SK-N-SH treated with all-trans-retinoic acid at 6 μM for 48 hours (cell line): Measurements from ENCODE around the gene C12orf42.

Experiments used
- ATAC-seq: fragments of 200-7000 bp; cut with Tn5 transposase; 3 replicates; pipeline ENCODE4 v1.9.1; 2020; ENCODE audit warnings: mild to moderate bottlenecking, moderate library complexity
- ARNTL ChIP-seq: fragments of 450-650 bp; formaldehyde crosslinking; IDR thresholded peaks from 2 replicates; pipeline ENCODE4 v1.5.0; 2020; ENCODE audit warnings: low read depth, mild to moderate bottlenecking, moderate library complexity, borderline replicate concordance
- BACH2 ChIP-seq: fragments of 250-450 bp; sonication (Bioruptor Pico); IDR thresholded peaks from 2 replicates; pipeline ENCODE4 v1.9.0; 2021; ENCODE audit warnings: mild to moderate bottlenecking, borderline replicate concordance
- CSDC2 ChIP-seq: fragments of 250-450 bp; sonication (Bioruptor Pico); IDR thresholded peaks from 2 replicates; pipeline ENCODE4 v1.5.0; 2020; ENCODE audit warnings: mild to moderate bottlenecking, moderate library complexity
- CSRNP3 ChIP-seq: fragments of 250-450 bp; sonication (Bioruptor Pico); IDR thresholded peaks from 2 replicates; pipeline ENCODE4 v1.5.1; 2021; ENCODE audit warnings: mild to moderate bottlenecking, moderate library complexity
- ESRRG ChIP-seq: fragments of 250-450 bp; sonication (Bioruptor Pico); IDR thresholded peaks from 2 replicates; pipeline ENCODE4 v1.6.1; 2021; ENCODE audit warnings: mild to moderate bottlenecking
- GLIS3 ChIP-seq: fragments of 250-450 bp; sonication (Bioruptor Pico); IDR thresholded peaks from 2 replicates; pipeline ENCODE4 v1.5.0; 2020; ENCODE audit warnings: mild to moderate bottlenecking, moderate library complexity
- ISL1 ChIP-seq: fragments of 250-450 bp; sonication (Bioruptor Pico); IDR thresholded peaks from 2 replicates; pipeline ENCODE4 v2.1.2; 2022; ENCODE audit warnings: mild to moderate bottlenecking, moderate library complexity
- OSR1 ChIP-seq: fragments of 250-450 bp; sonication (Bioruptor Pico); IDR thresholded peaks from 2 replicates; pipeline ENCODE4 v1.8.0; 2022; ENCODE audit warnings: moderate library complexity, mild to moderate bottlenecking, inconsistent platforms
- POU6F1 ChIP-seq: fragments of 250-450 bp; sonication (Bioruptor Pico); IDR thresholded peaks from 2 replicates; pipeline ENCODE4 v1.8.0; 2021; ENCODE audit warnings: low read depth, mild to moderate bottlenecking, moderate library complexity, borderline replicate concordance
- PPARA ChIP-seq: fragments of 250-450 bp; sonication (Bioruptor Pico); IDR thresholded peaks from 2 replicates; pipeline ENCODE4 v1.5.0; 2020; ENCODE audit warnings: mild to moderate bottlenecking, borderline replicate concordance
- RARB ChIP-seq: fragments of 250-450 bp; sonication (Bioruptor Pico); IDR thresholded peaks from 2 replicates; pipeline ENCODE4 v1.8.0; 2021; ENCODE audit warnings: mild to moderate bottlenecking, moderate library complexity
- SNAI2 ChIP-seq: fragments of 250-450 bp; sonication (Bioruptor Pico); IDR thresholded peaks from 2 replicates; pipeline ENCODE4 v1.5.0; 2020; ENCODE audit warnings: mild to moderate bottlenecking, moderate library complexity
- TCF4 ChIP-seq: fragments of 250-450 bp; sonication (Bioruptor Pico); IDR thresholded peaks from 2 replicates; pipeline ENCODE4 v1.8.0; 2021; ENCODE audit warnings: mild to moderate bottlenecking, moderate library complexity, borderline replicate concordance
- TOX ChIP-seq: fragments of 250-450 bp; sonication (Bioruptor Pico); IDR thresholded peaks from 2 replicates; pipeline ENCODE4 v1.8.0; 2021; ENCODE audit warnings: mild to moderate bottlenecking, moderate library complexity, borderline replicate concordance
- TSHZ2 ChIP-seq: fragments of 250-450 bp; sonication (Bioruptor Pico); IDR thresholded peaks from 2 replicates; pipeline ENCODE4 v1.5.0; 2020; ENCODE audit warnings: mild to moderate bottlenecking, moderate library complexity
- ZC3H10 ChIP-seq: fragments of 250-450 bp; sonication (Bioruptor Pico); IDR thresholded peaks from 2 replicates; pipeline ENCODE4 v1.5.1; 2021; ENCODE audit warnings: mild to moderate bottlenecking, moderate library complexity
- ZFP3 ChIP-seq: fragments of 250-450 bp; sonication (Bioruptor Pico); IDR thresholded peaks from 2 replicates; pipeline ENCODE4 v1.5.0; 2020; ENCODE audit warnings: mild to moderate bottlenecking, moderate library complexity
- ZFP30 ChIP-seq: fragments of 450-650 bp; formaldehyde crosslinking; IDR thresholded peaks from 2 replicates; pipeline ENCODE4 v1.5.0; 2022; ENCODE audit warnings: mild to moderate bottlenecking, moderate library complexity
- ZNF565 ChIP-seq: fragments of 450-650 bp; formaldehyde crosslinking; conservative IDR thresholded peaks from 2 replicates; pipeline ENCODE4 v1.5.0; 2020; ENCODE audit warnings: low read depth, mild to moderate bottlenecking, moderate library complexity
- ZNF70 ChIP-seq: fragments of 450-650 bp; formaldehyde crosslinking; IDR thresholded peaks from 2 replicates; pipeline ENCODE4 v1.5.0; 2020; ENCODE audit warnings: mild to moderate bottlenecking, moderate library complexity
- ZNF8 ChIP-seq: fragments of 450-650 bp; formaldehyde crosslinking; IDR thresholded peaks from 2 replicates; pipeline ENCODE4 v1.5.0; 2020; ENCODE audit warnings: mild to moderate bottlenecking, moderate library complexity
- TF ChIP-seq, protein P1 (sequence below): fragments of 250-450 bp; sonication (Bioruptor Pico); IDR thresholded peaks from 2 replicates; pipeline ENCODE4 v1.5.1; 2020; ENCODE audit warnings: low read depth, mild to moderate bottlenecking, moderate library complexity

C12orf42 gene

DNA sequence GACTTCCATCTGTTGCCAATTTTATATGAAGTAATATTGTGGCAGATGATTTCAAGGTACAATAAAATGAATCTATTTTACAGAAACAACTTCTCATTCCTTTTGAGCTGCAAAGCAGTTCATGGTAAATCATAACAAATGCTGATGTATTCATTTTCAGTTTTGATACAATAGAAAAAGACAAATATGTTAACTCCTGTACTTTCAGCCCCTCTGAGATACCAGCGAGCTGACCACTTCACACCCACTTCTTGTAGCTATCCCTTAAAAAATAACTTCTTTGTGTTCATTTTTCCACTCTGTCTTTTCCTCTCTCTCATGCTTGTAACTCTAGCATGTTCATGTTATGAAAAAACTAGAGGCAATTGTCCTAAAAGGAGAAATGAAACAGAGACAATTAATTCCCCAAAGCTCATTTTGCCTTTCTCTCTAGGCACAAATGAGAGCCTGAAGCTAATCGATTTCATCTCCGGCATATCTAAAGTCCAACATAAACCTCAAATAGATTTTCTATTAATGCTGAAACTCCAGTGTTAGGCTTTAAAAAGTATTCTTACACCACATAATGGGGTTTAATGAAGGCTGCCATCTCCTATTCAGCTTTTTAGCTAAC, 182.9 kb downstream of the C12orf42 start:
- no peak for ATAC-seq
- TF ChIP-seq ESRRG (CRISPR knock-in tag), result no peak
- TF ChIP-seq GLIS3 (CRISPR knock-in tag), result no peak
- no peak for TF ChIP-seq PPARA
- no peak for TF ChIP-seq POU6F1 (CRISPR knock-in tag)
- TF ChIP-seq TCF4 (CRISPR knock-in tag), result no peak
- TF ChIP-seq ZNF565, result no peak
- TF ChIP-seq ARNTL (CRISPR knock-in tag), result no peak
- TF ChIP-seq CSRNP3, result no peak
- TF ChIP-seq ZFP3 (CRISPR knock-in tag), result no peak
- no peak for TF ChIP-seq TSHZ2
- no peak for TF ChIP-seq CSDC2 (CRISPR knock-in tag)
- no peak for TF ChIP-seq RARB (CRISPR knock-in tag)
- no peak for TF ChIP-seq SNAI2 (CRISPR knock-in tag)
- no peak for TF ChIP-seq ZFP30
- no peak for TF ChIP-seq OSR1 (CRISPR knock-in tag)
- no peak for TF ChIP-seq ISL1
- no peak for TF ChIP-seq ZNF70
- no peak for TF ChIP-seq ZNF8 (CRISPR knock-in tag)
- TF ChIP-seq, protein P1, sequence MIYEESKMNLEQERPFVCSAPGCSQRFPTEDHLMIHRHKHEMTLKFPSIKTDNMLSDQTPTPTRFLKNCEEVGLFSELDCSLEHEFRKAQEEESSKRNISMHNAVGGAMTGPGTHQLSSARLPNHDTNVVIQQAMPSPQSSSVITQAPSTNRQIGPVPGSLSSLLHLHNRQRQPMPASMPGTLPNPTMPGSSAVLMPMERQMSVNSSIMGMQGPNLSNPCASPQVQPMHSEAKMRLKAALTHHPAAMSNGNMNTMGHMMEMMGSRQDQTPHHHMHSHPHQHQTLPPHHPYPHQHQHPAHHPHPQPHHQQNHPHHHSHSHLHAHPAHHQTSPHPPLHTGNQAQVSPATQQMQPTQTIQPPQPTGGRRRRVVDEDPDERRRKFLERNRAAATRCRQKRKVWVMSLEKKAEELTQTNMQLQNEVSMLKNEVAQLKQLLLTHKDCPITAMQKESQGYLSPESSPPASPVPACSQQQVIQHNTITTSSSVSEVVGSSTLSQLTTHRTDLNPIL (CRISPR knock-in tag), result no peak

DNA sequence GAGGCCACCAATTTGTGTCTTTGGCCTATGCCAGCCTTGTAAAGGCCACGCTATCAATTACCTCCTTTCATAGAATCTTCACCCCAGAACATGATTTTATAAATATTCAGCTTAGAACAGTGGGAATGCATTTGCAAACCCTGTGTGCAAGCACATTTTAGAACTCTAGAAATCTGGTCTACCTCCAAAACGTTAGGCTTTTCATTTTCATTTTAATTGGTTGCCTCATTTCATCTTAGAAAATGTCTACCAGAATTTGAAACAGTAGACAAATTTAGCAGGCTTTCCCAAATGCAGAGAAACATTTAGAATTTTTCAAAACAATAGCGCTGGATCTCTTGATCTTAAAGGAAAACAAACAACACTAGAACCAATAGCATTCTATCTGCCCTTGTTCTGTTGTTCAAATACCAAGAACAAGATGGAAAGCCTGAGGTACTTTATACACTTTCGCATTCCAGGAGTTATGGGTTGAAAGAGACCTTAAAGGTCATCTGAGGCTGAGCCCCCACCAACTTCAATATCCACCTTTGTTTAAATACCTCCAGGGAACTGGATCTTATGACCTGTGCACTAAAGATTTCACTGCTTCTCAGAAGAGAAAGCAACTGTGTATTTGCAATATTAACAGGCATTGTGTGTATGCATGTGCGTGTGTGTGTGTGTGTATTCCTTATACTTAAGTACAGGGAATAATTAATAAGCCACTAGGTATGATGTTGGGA, 185.1 kb downstream of the C12orf42 start:
- no peak for ATAC-seq
- TF ChIP-seq ISL1 (no peak), RARB (CRISPR knock-in tag) (no peak), ZNF565 (no peak), ZC3H10 (CRISPR knock-in tag) (no peak), ZNF70 (no peak), GLIS3 (CRISPR knock-in tag) (no peak)

- no peak for ATAC-seq
- TF ChIP-seq ZFP30 (no peak), TOX (CRISPR knock-in tag) (no peak), TCF4 (CRISPR knock-in tag) (no peak), CSRNP3 (no peak), ZFP3 (CRISPR knock-in tag) (no peak), CSDC2 (CRISPR knock-in tag) (no peak), ZNF8 (CRISPR knock-in tag) (no peak), ZNF565 (no peak), SNAI2 (CRISPR knock-in tag) (no peak), TSHZ2 (no peak), ARNTL (CRISPR knock-in tag) (no peak), OSR1 (CRISPR knock-in tag) (no peak), ESRRG (CRISPR knock-in tag) (no peak), GLIS3 (CRISPR knock-in tag) (no peak), PPARA (no peak), BACH2 (CRISPR knock-in tag) (no peak)
- TF ChIP-seq, protein P1 (CRISPR knock-in tag), result no peak
These were observed 187.4 kb downstream of the C12orf42 start for GRCh38 chr12:103308396-103308795.
